Measurements from ENCODE around the gene MOB2. TPM values are rescaled to one million over a fixed set of nuclear protein-coding genes. Genes with fewer than 3 reads are reported as not detected.

The MOB2 gene
- total RNA-seq, 1 donor from 2014 or later: 23.5 TPM

DNA sequence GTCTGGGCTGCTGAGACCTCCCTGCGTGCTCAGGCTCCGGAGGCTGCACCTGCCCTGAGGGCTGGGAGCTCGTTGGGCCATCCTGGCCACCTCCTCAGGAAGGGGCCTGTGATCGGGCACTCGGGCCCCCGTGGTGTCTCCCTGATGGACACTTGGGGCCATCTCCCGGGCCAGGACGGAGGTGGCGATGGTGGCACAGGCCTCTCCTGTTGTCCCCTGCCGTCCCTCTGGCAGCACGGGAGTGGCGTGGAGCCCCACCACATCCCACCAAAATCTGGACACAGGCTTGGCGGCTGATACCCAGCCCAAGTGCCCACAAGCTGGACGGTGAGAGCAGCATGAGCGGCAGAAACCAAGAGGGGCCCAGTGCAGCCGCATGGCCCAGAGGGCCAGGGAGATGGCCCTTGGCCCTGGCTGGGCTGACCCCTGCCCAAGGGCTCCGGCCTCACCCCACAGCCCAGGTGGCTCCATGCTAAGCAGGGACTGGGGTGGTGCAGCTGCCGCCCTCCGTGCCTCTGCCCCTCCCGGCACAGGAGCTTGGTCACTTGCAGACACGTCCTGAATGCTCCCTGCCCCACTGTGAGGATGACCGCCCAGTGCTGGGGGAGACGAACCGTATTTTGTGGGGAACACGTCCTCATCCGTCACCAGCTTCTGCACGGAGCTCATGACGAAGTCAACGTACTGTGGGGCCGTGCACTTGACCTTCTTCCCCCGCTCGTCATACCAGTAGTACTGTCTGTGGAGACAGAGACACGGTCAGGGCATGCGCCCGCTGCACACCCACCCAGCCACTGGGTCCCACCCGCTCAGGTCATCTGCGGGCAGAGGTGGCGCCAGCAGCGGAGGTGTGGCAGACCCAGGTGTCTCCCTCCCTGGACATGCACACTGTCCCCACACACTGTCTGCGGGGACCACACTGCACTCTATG is 15.6 kb downstream of the MOB2 start:
- no peak for DNase-seq
- Mint-ChIP-seq H3K27ac (no peak overlapping the region), H3K36me3 (ENCODE audit: low read depth) (peaks cover 5% of the 10 kb centered on the region), H3K9me3 (no peaks in the 10 kb centered on the region), H3K4me3 (no peak overlapping the region), H3K27me3 (no peaks in the 10 kb centered on the region), H3K4me1 (no peaks in the 10 kb centered on the region)
- intact Hi-C loops (cut with micrococcal nuclease): no loop called here

DNA sequence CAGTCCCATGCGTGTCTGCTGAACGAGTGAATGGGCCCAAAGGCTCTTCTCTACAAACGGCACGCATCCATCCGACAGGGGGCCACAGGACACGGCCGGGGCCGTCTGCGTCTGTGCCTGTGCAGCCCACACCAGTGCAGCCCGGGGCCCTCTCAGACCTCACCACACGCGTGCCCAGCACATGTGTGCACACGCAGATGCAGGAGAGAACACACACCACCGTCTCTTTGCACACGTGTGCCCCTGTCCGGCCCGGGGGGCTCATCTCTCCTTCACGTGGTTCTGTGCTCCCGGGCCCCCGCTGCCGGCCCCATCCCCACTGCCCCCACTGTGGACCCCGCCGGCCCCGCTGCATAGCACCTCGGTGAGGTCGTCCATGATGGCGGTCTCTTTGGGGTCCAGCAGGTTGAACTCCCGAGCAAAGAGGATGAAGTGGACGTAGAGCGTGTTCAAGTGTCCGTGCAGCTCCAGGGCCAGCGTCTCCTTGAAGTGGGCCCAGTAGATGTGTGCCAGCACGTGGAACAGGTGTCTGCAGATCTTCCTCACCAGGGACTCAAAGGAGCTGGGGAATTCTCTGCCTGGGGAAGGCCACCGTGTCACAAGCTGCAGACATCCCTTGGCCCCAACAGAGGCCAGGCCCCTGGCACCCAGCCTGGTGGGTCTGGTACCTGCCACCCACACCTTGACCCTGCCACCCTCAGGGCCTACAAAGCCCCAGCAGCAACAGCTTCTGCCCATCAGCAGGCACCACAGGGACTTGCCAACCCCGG is 16.5 kb downstream of the MOB2 start:
- Mint-ChIP-seq H3K36me3 (ENCODE audit: low read depth) (peaks cover 3% of the 10 kb centered on the region), H3K27ac (no peak overlapping the region), H3K27me3 (no peaks in the 10 kb centered on the region)

DNA sequence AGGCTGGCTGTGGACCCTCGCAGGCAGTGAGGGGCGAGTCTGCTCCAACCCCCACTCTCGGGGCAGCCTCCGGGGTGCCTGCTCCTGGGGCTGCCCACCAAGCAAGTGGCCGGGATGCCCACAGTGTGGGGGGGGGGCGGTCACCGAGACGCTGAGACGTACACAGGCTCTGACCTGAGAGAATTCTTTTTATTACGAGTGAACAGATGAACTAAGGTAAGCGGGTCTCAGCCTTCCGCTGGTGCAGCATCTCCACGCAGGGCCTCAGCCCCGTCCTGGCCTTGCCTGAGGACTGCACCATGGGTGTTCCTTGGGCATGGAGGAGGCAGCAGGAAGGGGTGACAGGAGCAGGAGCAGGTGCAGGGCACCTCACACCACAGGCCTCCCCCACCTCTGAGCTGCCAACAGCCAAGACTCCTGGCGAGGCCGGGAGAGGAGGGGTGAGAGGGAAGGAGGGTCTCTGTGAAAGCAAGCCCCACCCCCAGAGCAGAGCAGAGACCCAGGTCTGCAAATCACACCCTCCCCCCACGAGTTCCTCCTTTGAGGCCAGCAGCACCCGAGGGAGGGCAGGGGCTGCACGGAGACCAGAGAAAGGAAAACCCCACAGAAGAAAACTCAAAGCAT is 17.2 kb downstream of the MOB2 start:
- no peak for DNase-seq
- Mint-ChIP-seq H3K4me3 (no peak overlapping the region), H3K4me1 (no peaks in the 10 kb centered on the region), H3K36me3 (ENCODE audit: low read depth) (peaks cover 3% of the 10 kb centered on the region), H3K27ac (no peak overlapping the region), H3K27me3 (no peaks in the 10 kb centered on the region), H3K9me3 (no peaks in the 10 kb centered on the region)
- intact Hi-C loops (cut with micrococcal nuclease): no loop called here

More for the DNA sequence above, 16.5 kb downstream of the MOB2 start:
- Mint-ChIP-seq H3K4me3 (no peak overlapping the region), H3K4me1 (no peaks in the 10 kb centered on the region), H3K9me3 (no peaks in the 10 kb centered on the region)
- intact Hi-C loops (cut with micrococcal nuclease): no loop called here
- DNase-seq: no peak

DNA sequence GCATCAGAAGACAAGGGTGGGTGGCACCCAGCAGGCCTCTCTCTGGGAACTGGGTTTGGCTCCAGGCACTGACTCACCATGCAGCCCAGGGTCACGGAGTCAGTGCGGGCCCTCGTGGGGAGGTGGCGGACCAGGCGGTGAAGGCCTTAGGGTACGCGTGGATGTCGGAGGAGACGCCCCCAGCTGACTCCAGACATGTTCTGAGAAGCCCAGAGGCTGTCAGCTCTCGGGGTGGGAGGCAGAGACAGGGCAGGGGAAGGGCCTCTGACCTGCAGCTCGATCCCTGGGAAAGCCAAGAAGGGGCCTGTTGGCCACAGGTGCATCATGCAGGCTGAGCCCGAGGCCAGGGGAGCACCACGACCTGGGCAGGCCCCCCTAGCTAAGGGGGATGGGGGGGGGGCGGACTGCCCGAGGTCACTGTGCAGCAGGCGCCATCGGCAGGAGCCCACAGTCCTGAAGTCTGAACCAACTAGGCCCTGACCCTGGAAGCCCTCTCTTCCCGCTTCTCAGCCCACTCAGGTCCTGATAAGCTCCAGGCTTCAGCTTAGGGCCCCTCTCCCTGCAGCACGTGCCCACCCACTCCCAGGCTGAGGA is 18.0 kb downstream of the MOB2 start:
- no peaks in the 10 kb centered on the region for H3K9me3 Mint-ChIP-seq
- no peak overlapping the region for H3K27ac Mint-ChIP-seq
- H3K4me3 Mint-ChIP-seq: no peak overlapping the region
- DNase-seq: no peak
- intact Hi-C loops (cut with micrococcal nuclease): no loop called here
- H3K4me1 Mint-ChIP-seq: no peaks in the 10 kb centered on the region
- H3K27me3 Mint-ChIP-seq: no peaks in the 10 kb centered on the region
- no peaks in the 10 kb centered on the region for H3K36me3 Mint-ChIP-seq (ENCODE audit: low read depth)

DNA sequence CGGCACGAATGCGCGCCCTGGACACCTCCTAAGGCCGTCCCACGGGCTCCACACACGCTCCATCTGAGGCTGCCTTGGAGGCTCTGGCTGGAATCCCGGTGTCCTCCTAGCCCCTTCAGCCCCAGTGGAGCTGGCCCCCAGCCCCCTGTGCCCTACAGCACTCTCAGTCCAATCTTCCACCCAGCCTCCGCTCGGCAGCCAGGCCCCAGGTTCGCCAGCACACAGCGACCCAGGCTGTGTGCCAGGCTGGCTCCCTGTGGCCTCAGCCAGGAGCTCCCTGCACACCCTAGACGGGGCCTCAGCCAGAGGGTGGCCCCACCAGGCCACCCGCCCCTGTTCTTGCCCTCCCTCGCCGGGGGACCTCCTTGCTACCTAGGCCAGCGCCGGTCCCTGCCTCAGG is 18.6 kb downstream of the MOB2 start:
- Mint-ChIP-seq H3K4me1 (no peaks in the 10 kb centered on the region), H3K36me3 (ENCODE audit: low read depth) (no peaks in the 10 kb centered on the region), H3K4me3 (no peak overlapping the region), H3K9me3 (no peaks in the 10 kb centered on the region), H3K27me3 (no peaks in the 10 kb centered on the region), H3K27ac (no peak overlapping the region)
- no peak for DNase-seq
- intact Hi-C loops (cut with micrococcal nuclease): no loop called here

DNA sequence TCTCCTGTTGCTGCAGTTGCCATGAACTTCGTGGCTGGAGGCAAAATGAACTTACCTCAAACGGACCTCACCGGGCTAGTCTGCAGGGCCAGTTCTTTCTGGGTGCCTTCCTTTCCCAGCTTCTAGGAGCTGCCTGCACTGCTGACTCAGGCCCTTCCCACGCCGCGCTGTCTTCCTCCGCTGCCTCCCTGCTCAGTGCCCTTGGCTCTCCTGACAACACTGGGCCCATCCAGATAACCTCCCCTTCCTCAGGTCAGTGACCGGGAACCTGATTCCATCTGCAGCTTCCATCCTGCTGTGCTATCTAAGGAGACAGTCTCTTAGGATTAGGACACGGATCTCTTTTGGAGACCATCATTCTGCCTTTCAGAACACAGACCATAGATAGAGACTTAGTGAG is 19.3 kb downstream of the MOB2 start:
- no peak for DNase-seq
- Mint-ChIP-seq H3K4me3 (no peak overlapping the region), H3K27ac (peak overlapping the region; percentile 1), H3K36me3 (ENCODE audit: low read depth) (no peaks in the 10 kb centered on the region), H3K4me1 (no peaks in the 10 kb centered on the region), H3K27me3 (no peaks in the 10 kb centered on the region), H3K9me3 (no peaks in the 10 kb centered on the region)
- intact Hi-C loops (cut with micrococcal nuclease): no loop called here

DNA sequence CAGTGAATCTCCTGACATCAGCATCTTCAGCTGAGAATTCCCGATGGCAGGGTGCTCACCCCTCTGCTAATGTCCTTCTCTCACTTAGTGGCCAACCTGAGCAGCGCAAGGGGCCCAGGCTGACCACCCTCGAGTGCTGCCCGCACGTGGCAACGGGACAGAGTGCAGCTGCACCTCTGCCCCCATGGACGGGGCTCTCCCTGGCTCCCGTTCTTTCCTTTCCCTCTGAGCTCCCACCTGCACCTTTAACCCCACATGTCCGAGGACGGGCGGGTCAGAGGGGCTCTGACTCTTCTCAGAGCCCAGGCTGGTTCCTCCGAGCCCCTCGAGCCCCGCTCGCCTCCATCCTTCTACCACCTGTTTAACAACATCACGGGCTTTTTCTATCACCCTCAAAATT is 19.8 kb downstream of the MOB2 start:
- Mint-ChIP-seq H3K27ac (peak overlapping the region; percentile 1), H3K4me3 (no peak overlapping the region), H3K27me3 (no peaks in the 10 kb centered on the region), H3K4me1 (no peaks in the 10 kb centered on the region), H3K9me3 (no peaks in the 10 kb centered on the region), H3K36me3 (ENCODE audit: low read depth) (no peaks in the 10 kb centered on the region)
- DNase-seq: no peak
- intact Hi-C loops (cut with micrococcal nuclease): no loop called here

DNA sequence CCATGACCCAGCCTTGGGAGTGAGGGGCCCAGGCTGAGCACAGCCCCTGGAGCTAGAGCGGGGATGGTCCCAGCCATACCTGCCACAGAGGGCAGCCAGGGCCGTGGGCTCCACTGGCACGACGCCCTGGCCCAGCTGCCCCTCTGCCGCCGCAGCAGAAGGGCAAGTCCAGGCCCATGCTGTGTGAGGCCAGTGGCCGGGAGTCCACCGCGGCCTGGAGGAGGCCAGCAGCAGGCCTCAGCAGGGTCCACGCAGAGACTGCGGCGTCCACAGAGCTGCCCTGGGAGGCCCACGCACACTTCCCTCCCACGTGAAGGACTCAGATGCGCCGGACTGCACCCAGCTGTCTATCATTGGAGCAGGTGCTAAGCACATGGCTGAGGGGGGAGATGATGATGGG is 23.5 kb downstream of the MOB2 start:
- intact Hi-C loops (cut with micrococcal nuclease): no loop called here
- H3K9me3 Mint-ChIP-seq: no peaks in the 10 kb centered on the region
- H3K4me1 Mint-ChIP-seq: no peaks in the 10 kb centered on the region
- no peak overlapping the region for H3K4me3 Mint-ChIP-seq
- DNase-seq: no peak
- H3K27me3 Mint-ChIP-seq: no peaks in the 10 kb centered on the region
- no peak overlapping the region for H3K27ac Mint-ChIP-seq
- H3K36me3 Mint-ChIP-seq (ENCODE audit: low read depth): no peaks in the 10 kb centered on the region

DNA sequence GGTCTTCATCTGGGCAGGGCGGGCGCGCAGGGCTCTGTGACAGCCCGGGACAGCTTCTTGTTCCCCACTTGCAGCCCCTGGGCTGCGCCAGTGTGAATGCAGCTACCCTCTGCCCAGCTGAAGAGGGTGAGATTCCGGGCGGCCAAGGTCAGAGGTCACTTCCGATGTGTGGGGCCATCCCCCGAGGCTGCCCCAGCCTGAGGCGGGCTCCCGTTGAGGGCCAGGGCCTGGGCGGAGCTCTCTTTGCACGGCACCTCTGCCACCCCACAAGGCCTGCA is 23.9 kb downstream of the MOB2 start:
- H3K4me1 Mint-ChIP-seq: no peaks in the 10 kb centered on the region
- DNase-seq: no peak
- H3K27ac Mint-ChIP-seq: no peak overlapping the region
- H3K9me3 Mint-ChIP-seq: no peaks in the 10 kb centered on the region
- no peak overlapping the region for H3K4me3 Mint-ChIP-seq
- intact Hi-C loops (cut with micrococcal nuclease): no loop called here
- no peaks in the 10 kb centered on the region for H3K27me3 Mint-ChIP-seq
- H3K36me3 Mint-ChIP-seq (ENCODE audit: low read depth): no peaks in the 10 kb centered on the region

DNA sequence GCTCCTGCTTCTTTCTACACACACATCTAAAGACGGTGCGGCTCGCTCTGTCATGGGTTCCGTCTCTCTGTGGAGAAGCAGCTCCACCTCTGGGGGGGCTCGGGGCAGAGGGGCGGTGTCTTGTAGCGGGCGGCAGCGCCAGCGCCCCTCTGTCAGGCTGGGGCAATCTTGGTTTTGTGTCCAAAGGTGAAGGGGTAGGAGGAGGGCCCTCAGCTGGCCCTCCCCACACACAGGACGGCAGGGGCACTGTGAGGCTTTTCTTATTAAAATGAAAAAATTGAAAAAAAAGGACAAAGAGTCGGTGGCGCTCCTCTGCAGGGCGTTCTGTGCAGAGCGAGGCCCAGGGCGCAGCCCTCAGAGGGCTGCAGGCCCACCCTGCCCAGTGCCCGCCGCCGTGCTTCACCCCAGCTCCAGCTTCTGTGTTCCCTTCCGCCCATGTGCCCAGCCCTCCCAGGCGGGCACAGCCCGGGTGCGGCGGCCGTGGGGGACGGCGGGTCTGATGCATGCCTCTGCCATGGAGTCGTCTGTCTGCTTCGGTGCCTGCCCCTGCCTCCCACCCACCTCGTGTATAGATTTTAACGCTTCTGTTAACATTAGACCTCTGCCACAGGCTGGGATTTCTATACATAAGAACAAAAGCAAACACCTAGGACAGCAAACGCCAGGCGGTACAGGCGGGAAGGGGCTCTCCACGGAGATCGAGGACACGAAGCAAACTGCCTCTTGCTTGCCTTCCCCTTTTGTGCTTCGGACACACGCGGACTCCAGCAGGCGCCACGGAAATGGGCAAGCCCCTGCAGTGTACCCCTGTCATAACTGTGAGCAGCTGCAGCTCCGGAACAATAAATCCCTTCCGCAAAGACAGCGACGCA is 24.5 kb downstream of the MOB2 start:
- Mint-ChIP-seq H3K27me3 (no peaks in the 10 kb centered on the region), H3K9me3 (no peaks in the 10 kb centered on the region), H3K4me3 (no peak overlapping the region), H3K36me3 (ENCODE audit: low read depth) (no peaks in the 10 kb centered on the region), H3K27ac (no peak overlapping the region), H3K4me1 (no peaks in the 10 kb centered on the region)
- no peak for DNase-seq
- intact Hi-C loops (cut with micrococcal nuclease): no loop called here

DNA sequence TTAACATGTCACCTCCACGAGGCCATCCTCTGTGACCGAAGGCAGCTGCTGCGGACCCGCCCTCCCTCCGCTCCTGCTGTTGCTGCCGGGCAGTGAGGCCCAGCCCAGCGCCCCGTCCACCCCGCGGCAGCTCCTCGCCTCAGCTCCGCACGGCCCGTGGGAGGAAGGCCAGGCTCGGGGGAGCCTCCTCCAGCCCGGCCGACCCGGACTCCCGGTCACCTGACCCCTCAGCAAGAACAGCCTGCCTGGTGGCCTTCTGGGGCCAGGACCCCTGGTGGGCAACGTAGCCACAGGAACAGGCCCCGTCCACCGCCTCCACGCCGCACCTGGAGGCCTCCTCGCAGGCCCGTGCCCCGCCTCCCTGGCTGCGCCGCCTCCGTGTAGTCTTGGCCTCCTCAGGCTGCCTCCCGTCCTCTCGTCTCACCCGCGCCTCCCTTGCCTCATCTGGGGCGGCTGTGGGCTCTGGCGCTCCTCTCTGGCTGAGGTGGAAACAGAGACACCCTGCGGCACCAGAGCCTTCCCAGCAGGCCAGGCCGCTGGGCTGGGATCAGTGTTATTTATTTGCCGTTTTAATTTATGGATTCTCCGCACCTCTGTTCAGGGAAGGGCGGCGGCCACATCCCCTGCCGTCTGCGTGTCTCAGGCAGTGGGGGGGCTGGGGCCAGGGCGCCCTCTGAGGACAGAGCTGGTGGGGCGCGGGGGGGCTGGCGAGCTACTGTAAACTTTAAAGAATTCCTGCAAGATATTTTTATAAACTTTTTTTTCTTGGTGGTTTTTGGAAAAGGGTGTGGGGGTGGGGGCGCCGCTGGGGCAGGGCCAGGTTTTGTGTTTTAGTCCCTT is 25.4 kb downstream of the MOB2 start:
- Mint-ChIP-seq H3K4me3 (no peak overlapping the region), H3K27me3 (no peaks in the 10 kb centered on the region), H3K36me3 (ENCODE audit: low read depth) (no peaks in the 10 kb centered on the region), H3K4me1 (no peaks in the 10 kb centered on the region), H3K27ac (no peak overlapping the region), H3K9me3 (no peaks in the 10 kb centered on the region)
- intact Hi-C loops (cut with micrococcal nuclease): no loop called here
- no peak for DNase-seq

DNA sequence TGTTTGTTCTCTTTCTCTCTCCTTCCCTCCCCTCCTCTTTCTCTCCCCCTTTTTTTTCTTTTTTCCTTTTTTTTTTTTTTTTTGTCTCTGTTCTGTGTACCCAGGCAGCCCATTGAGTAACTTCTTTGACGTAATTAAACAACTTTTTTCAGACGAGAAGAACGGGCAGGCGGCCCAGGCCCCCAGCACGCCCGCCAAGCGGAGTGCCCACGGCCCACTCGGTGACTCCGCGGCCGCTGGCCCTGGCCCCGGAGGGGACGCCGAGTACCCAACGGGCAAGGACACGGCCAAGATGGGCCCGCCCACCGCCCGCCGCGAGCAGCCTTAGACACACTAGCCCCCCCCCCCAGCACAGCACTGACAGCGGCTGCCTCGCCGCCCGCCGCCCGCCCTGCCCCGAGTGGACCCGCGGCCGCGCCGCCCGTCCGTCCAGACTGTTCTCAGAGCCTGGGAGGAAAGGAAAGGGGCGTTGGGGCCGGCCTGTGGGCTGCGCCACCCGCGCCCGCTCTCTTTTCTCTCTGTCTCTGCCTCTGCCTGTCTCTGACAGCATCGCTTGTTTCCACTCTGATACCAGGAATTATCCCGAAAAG is 26.1 kb downstream of the MOB2 start:
- intact Hi-C loops (cut with micrococcal nuclease): no loop called here
- Mint-ChIP-seq H3K4me1 (no peaks in the 10 kb centered on the region), H3K36me3 (ENCODE audit: low read depth) (no peaks in the 10 kb centered on the region), H3K9me3 (no peaks in the 10 kb centered on the region), H3K4me3 (no peak overlapping the region), H3K27me3 (no peaks in the 10 kb centered on the region), H3K27ac (no peak overlapping the region)
- no peak for DNase-seq

Measured in activated CD4-positive, alpha-beta T cell treated with anti-CD3 and anti-CD28 coated beads, Interleukin-2, amount 10 ng/mL, durations not matched to agents 24 days and 14 days (primary cell).